Progenitor cell of endocrine pancreas (in vitro differentiated cells): ENCODE results near the gene HSH2D. TPM values are rescaled to one million over a fixed set of nuclear protein-coding genes. Genes with fewer than 3 reads are reported as not detected.

Experiments
- DNase-seq: peaks from one replicate; pipeline ENCODE4 v3.0.0; 2021; ENCODE audit warnings: low spot score; ENCODE audit not compliant: unreplicated experiment
- H3K27ac Mint-ChIP-seq: 2 replicates; pipeline ENCODE4 v1.8.0; 2021; ENCODE audit warnings: mild to moderate bottlenecking, moderate library complexity, mixed read lengths
- H3K27me3 Mint-ChIP-seq: 2 replicates; pipeline ENCODE4 v1.8.0; 2021; ENCODE audit warnings: mixed read lengths
- H3K36me3 Mint-ChIP-seq: 2 replicates; pipeline ENCODE4 v1.8.0; 2022; ENCODE audit warnings: mixed read lengths; ENCODE audit not compliant: insufficient read depth
- H3K4me1 Mint-ChIP-seq: 2 replicates; pipeline ENCODE4 v1.8.0; 2021; ENCODE audit warnings: low read depth, mixed read lengths
- H3K4me3 Mint-ChIP-seq: 2 replicates; pipeline ENCODE4 v1.8.0; 2021; ENCODE audit warnings: low read depth, mild to moderate bottlenecking, moderate library complexity, mixed read lengths
- H3K9me3 Mint-ChIP-seq: 2 replicates; pipeline ENCODE4 v1.8.0; 2021; ENCODE audit warnings: low read depth, mixed read lengths
- CTCF ChIP-seq: fragments of 200-600 bp; sonication (generic); IDR thresholded peaks from one replicate; pipeline ENCODE4 v1.5.0; 2021; ENCODE audit warnings: antibody characterized with exemption, mild to moderate bottlenecking; ENCODE audit not compliant: unreplicated experiment
- total RNA-seq: library from RNA; stranded (reverse); gene quantifications from 2 replicates; pipeline ENCODE4 v1.2.1, GENCODE V29; 2021

Gene HSH2D
- total RNA-seq, 1 donor from 2014 or later = 0.72 TPM

- no peaks in the 10 kb centered on the region for H3K36me3 Mint-ChIP-seq
- peaks cover 6% of the 10 kb centered on the region for H3K4me1 Mint-ChIP-seq
- no peaks in the 10 kb centered on the region for H3K9me3 Mint-ChIP-seq
- H3K27ac Mint-ChIP-seq = no peak overlapping the region
- no peak for TF ChIP-seq CTCF
- no peak for DNase-seq
- no peak overlapping the region for H3K4me3 Mint-ChIP-seq
- no peaks in the 10 kb centered on the region for H3K27me3 Mint-ChIP-seq
These were observed 2.4 kb upstream of the HSH2D start for GRCh38 chr19:16141043-16141442.

GRCh38 chr19:16142032-16142580 is 1.4 kb upstream of the HSH2D start:
- H3K4me3 Mint-ChIP-seq = no peak overlapping the region
- no peaks in the 10 kb centered on the region for H3K9me3 Mint-ChIP-seq
- H3K4me1 Mint-ChIP-seq = peaks cover 6% of the 10 kb centered on the region
- H3K27ac Mint-ChIP-seq = no peak overlapping the region
- no peaks in the 10 kb centered on the region for H3K27me3 Mint-ChIP-seq
- no peak for DNase-seq
- H3K36me3 Mint-ChIP-seq = no peaks in the 10 kb centered on the region
- TF ChIP-seq CTCF = no peak

- Mint-ChIP-seq H3K36me3 (no peaks in the 10 kb centered on the region), H3K27ac (no peak overlapping the region)
These were observed 714 bp downstream of the HSH2D start for GRCh38 chr19:16144216-16144581.

GRCh38 chr19:16146112-16146511 is 2.6 kb downstream of the HSH2D start:
- no peak for TF ChIP-seq CTCF
- Mint-ChIP-seq H3K27me3 (no peaks in the 10 kb centered on the region), H3K9me3 (no peaks in the 10 kb centered on the region), H3K36me3 (no peaks in the 10 kb centered on the region), H3K27ac (no peak overlapping the region), H3K4me1 (peaks cover 6% of the 10 kb centered on the region), H3K4me3 (no peak overlapping the region)
- DNase-seq = no peak

More at GRCh38 chr19:16144216-16144581, 714 bp downstream of the HSH2D start:
- Mint-ChIP-seq H3K4me3 (no peak overlapping the region), H3K4me1 (peaks cover 6% of the 10 kb centered on the region), H3K9me3 (no peaks in the 10 kb centered on the region), H3K27me3 (no peaks in the 10 kb centered on the region)
- no peak for DNase-seq
- no peak for TF ChIP-seq CTCF

- Mint-ChIP-seq H3K4me3 (no peak overlapping the region), H3K4me1 (peaks cover 4% of the 10 kb centered on the region), H3K27me3 (no peaks in the 10 kb centered on the region), H3K27ac (no peak overlapping the region), H3K36me3 (no peaks in the 10 kb centered on the region), H3K9me3 (no peaks in the 10 kb centered on the region)
- TF ChIP-seq CTCF = no peak
- no peak for DNase-seq
These were observed 5.2 kb downstream of the HSH2D start for GRCh38 chr19:16148443-16149229.
